ENCODE measurements around the gene UBE2E2.

UBE2E2 gene

DNA sequence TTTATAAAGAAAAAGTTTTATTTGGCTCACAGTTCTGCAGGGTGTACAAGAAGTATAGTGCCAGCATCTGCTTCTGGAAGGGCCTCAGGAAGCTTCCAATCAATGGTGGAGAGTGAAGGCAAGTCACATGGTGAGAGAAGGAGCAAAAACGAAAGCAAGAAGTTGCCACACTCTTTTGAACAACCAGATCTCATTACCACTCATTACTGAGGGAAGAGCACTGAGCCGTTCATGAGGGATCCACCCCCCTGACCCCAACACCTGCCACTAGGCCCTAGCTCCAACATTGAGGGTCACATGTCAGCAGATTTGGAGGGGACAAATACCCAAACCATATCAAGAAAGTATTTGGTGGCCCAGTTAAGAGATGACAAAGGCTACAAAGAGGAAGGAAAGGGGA, 363.4 kb downstream of the UBE2E2 start:
- H3K79me2 ChIP-seq (ENCODE audit: insufficient read depth, low read length): no peaks in the 10 kb centered on the region
- no peaks in the 10 kb centered on the region for H3K9me3 ChIP-seq (ENCODE audit: insufficient read depth, low read length, severe bottlenecking)
- H3K9ac ChIP-seq (ENCODE audit: low read depth, low read length): no peak overlapping the region
- H3K27ac ChIP-seq (ENCODE audit: low read length): no peak overlapping the region
- no peak for DNase-seq
- no peaks in the 10 kb centered on the region for H3K4me1 ChIP-seq (ENCODE audit: insufficient read depth, low read length)
- H3K4me3 ChIP-seq (ENCODE audit: low read depth in 1 of 2, low read length in 2 of 2): no peak overlapping the region
- TF ChIP-seq EZH2 (IDR thresholded peaks at IDR 0.05; ENCODE audit: borderline replicate concordance, low read depth, low read length, severe bottlenecking) (no peak), CTCF (IDR thresholded peaks at IDR 0.05; ENCODE audit: borderline replicate concordance, extremely low read depth, low read length, poor library complexity, severe bottlenecking) (no peak)
- H3K27me3 ChIP-seq (ENCODE audit: insufficient read depth, low read length, poor library complexity): no peaks in the 10 kb centered on the region
- no peaks in the 10 kb centered on the region for H4K20me1 ChIP-seq (ENCODE audit: insufficient read depth, low read length)
- H3K4me2 ChIP-seq (ENCODE audit: insufficient read depth, low read length): no peak overlapping the region
- no peaks in the 10 kb centered on the region for H3K36me3 ChIP-seq (ENCODE audit: insufficient read depth, low read length)
- H2AFZ ChIP-seq (ENCODE audit: low read depth, low read length): no peak overlapping the region
- ATAC-seq (ENCODE audit: insufficient read depth, low read depth): 0 out of 3 replicates have a peak, but pooled peaks have one; percentile 40

DNA sequence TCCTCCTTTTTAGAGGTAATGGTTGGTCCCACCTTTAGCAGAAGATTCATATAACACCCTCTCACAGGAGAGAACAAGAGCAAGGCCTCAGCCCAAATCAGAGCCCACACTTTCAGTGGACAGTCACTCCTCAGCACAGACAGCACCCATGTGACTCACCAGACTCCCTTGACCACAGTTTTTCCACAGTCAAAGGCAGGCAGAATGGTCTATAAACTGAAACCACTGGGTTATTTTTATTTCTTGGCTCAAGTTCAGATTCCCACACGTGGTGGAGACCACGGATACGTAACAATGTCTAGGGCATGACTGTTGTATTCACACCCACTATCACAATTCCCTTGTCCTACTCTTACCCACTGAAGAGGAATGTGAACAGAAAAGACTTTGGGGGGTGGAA, 364.8 kb downstream of the UBE2E2 start:
- Histone ChIP-seq H2AFZ (ENCODE audit: low read depth, low read length) (no peak overlapping the region), H3K27me3 (ENCODE audit: insufficient read depth, low read length, poor library complexity) (no peaks in the 10 kb centered on the region), H3K27ac (ENCODE audit: low read length) (no peak overlapping the region), H3K36me3 (ENCODE audit: insufficient read depth, low read length) (no peaks in the 10 kb centered on the region), H3K79me2 (ENCODE audit: insufficient read depth, low read length) (no peaks in the 10 kb centered on the region), H3K4me2 (ENCODE audit: insufficient read depth, low read length) (no peak overlapping the region), H3K9ac (ENCODE audit: low read depth, low read length) (no peak overlapping the region), H3K9me3 (ENCODE audit: insufficient read depth, low read length, severe bottlenecking) (no peaks in the 10 kb centered on the region), H3K4me3 (ENCODE audit: low read depth in 1 of 2, low read length in 2 of 2) (no peak overlapping the region), H3K4me1 (ENCODE audit: insufficient read depth, low read length) (no peaks in the 10 kb centered on the region), H4K20me1 (ENCODE audit: insufficient read depth, low read length) (no peaks in the 10 kb centered on the region)
- ATAC-seq (ENCODE audit: insufficient read depth, low read depth) (no peak), DNase-seq (no peak)
- TF ChIP-seq EZH2 (IDR thresholded peaks at IDR 0.05; ENCODE audit: borderline replicate concordance, low read depth, low read length, severe bottlenecking): no peak
- TF ChIP-seq CTCF (IDR thresholded peaks at IDR 0.05; ENCODE audit: borderline replicate concordance, extremely low read depth, low read length, poor library complexity, severe bottlenecking): no peak

DNA sequence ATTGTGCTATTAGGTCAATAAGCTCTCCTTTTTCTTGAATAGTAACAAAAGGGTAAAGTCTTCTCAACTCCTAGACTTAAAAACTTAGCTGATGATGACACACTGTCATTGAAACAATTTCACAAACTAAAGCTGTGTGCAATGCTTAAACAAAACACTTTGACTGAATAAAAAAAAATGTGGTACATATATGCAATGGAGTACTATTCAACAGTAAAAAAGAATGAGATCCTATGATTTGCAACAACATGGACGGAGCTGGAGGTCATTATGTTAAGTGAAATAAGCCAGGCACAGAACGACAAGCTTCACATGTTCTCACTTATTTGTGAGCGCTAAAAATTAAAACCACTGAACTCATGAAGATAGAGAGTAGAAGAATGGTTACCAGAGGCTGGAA, 370.7 kb downstream of the UBE2E2 start:
- no peaks in the 10 kb centered on the region for H3K4me1 ChIP-seq (ENCODE audit: insufficient read depth, low read length)
- no peaks in the 10 kb centered on the region for H3K9me3 ChIP-seq (ENCODE audit: insufficient read depth, low read length, severe bottlenecking)
- no peaks in the 10 kb centered on the region for H4K20me1 ChIP-seq (ENCODE audit: insufficient read depth, low read length)
- ATAC-seq (ENCODE audit: insufficient read depth, low read depth) (no peak), DNase-seq (no peak)
- H3K4me3 ChIP-seq (ENCODE audit: low read depth in 1 of 2, low read length in 2 of 2): no peak overlapping the region
- no peak overlapping the region for H3K9ac ChIP-seq (ENCODE audit: low read depth, low read length)
- no peak overlapping the region for H3K4me2 ChIP-seq (ENCODE audit: insufficient read depth, low read length)
- no peak overlapping the region for H3K27ac ChIP-seq (ENCODE audit: low read length)
- no peaks in the 10 kb centered on the region for H3K36me3 ChIP-seq (ENCODE audit: insufficient read depth, low read length)
- H3K27me3 ChIP-seq (ENCODE audit: insufficient read depth, low read length, poor library complexity): no peaks in the 10 kb centered on the region
- H2AFZ ChIP-seq (ENCODE audit: low read depth, low read length): no peak overlapping the region
- no peaks in the 10 kb centered on the region for H3K79me2 ChIP-seq (ENCODE audit: insufficient read depth, low read length)
- TF ChIP-seq EZH2 (IDR thresholded peaks at IDR 0.05; ENCODE audit: borderline replicate concordance, low read depth, low read length, severe bottlenecking) (no peak), CTCF (IDR thresholded peaks at IDR 0.05; ENCODE audit: borderline replicate concordance, extremely low read depth, low read length, poor library complexity, severe bottlenecking) (no peak)

GRCh38 chr3:23574822-23575315, 371.7 kb downstream of the UBE2E2 start:
- DNase-seq (no peak), ATAC-seq (ENCODE audit: insufficient read depth, low read depth) (no peak)
- no peaks in the 10 kb centered on the region for H4K20me1 ChIP-seq (ENCODE audit: insufficient read depth, low read length)
- no peak overlapping the region for H3K27ac ChIP-seq (ENCODE audit: low read length)
- H3K4me3 ChIP-seq (ENCODE audit: low read depth in 1 of 2, low read length in 2 of 2): no peak overlapping the region
- H3K9me3 ChIP-seq (ENCODE audit: insufficient read depth, low read length, severe bottlenecking): no peaks in the 10 kb centered on the region
- TF ChIP-seq EZH2 (IDR thresholded peaks at IDR 0.05; ENCODE audit: borderline replicate concordance, low read depth, low read length, severe bottlenecking) (no peak), CTCF (IDR thresholded peaks at IDR 0.05; ENCODE audit: borderline replicate concordance, extremely low read depth, low read length, poor library complexity, severe bottlenecking) (no peak)
- H3K36me3 ChIP-seq (ENCODE audit: insufficient read depth, low read length): no peaks in the 10 kb centered on the region
- no peak overlapping the region for H3K4me2 ChIP-seq (ENCODE audit: insufficient read depth, low read length)
- no peak overlapping the region for H3K9ac ChIP-seq (ENCODE audit: low read depth, low read length)
- H3K27me3 ChIP-seq (ENCODE audit: insufficient read depth, low read length, poor library complexity): no peaks in the 10 kb centered on the region
- H2AFZ ChIP-seq (ENCODE audit: low read depth, low read length): no peak overlapping the region
- no peaks in the 10 kb centered on the region for H3K79me2 ChIP-seq (ENCODE audit: insufficient read depth, low read length)
- H3K4me1 ChIP-seq (ENCODE audit: insufficient read depth, low read length): no peaks in the 10 kb centered on the region
